ENCODE results near the gene CAMK2G. TPM values are rescaled to one million over a fixed set of nuclear protein-coding genes. Genes with fewer than 3 reads are reported as not detected.

CAMK2G gene
- total and polyA plus RNA-seq, 4 donors: 6.8 to 18.3 (median 9.9) TPM

GRCh38 chr10:73765066-73765465 lies 109.3 kb downstream of the CAMK2G start:
- Histone ChIP-seq H3K36me3 (ENCODE audit: control insufficient read depth in 4 of 4, insufficient read depth in 3 of 4, low read depth in 1 of 4, low read length in 3 of 4) (peaks cover 35 to 94% (median 79%) of the 10 kb centered on the region in 4 donors), H3K9me3 (ENCODE audit: control insufficient read depth in 4 of 4, low read length in 3 of 4) (no peaks in the 10 kb centered on the region), H3K4me1 (ENCODE audit: control insufficient read depth in 4 of 4, insufficient read depth in 4 of 4, low read length in 3 of 4) (no peaks in the 10 kb centered on the region), H3K27ac (ENCODE audit: low read depth in 1 of 2, low read length in 2 of 2) (no peak overlapping the region), H3K4me3 (ENCODE audit: low read depth in 1 of 3, low read length in 3 of 3) (no peak overlapping the region), H3K27me3 (ENCODE audit: control insufficient read depth in 4 of 4, insufficient read depth in 4 of 4, low read length in 3 of 4) (no peaks in the 10 kb centered on the region), H3K9ac (ENCODE audit: low read depth in 1 of 2, low read length in 2 of 2) (no peak overlapping the region)
- 91% methylated on average over 6 of the region's 6 CpGs for WGBS
- DNase-seq (ENCODE audit: low spot score): no peak
- TF ChIP-seq EGR1 (IDR thresholded peaks at IDR 0.05; ENCODE audit: low read depth in 2 of 2): no peak
- no peak for TF ChIP-seq HNF4A (conservative IDR thresholded peaks at IDR 0.05)
- TF ChIP-seq, protein P1, sequence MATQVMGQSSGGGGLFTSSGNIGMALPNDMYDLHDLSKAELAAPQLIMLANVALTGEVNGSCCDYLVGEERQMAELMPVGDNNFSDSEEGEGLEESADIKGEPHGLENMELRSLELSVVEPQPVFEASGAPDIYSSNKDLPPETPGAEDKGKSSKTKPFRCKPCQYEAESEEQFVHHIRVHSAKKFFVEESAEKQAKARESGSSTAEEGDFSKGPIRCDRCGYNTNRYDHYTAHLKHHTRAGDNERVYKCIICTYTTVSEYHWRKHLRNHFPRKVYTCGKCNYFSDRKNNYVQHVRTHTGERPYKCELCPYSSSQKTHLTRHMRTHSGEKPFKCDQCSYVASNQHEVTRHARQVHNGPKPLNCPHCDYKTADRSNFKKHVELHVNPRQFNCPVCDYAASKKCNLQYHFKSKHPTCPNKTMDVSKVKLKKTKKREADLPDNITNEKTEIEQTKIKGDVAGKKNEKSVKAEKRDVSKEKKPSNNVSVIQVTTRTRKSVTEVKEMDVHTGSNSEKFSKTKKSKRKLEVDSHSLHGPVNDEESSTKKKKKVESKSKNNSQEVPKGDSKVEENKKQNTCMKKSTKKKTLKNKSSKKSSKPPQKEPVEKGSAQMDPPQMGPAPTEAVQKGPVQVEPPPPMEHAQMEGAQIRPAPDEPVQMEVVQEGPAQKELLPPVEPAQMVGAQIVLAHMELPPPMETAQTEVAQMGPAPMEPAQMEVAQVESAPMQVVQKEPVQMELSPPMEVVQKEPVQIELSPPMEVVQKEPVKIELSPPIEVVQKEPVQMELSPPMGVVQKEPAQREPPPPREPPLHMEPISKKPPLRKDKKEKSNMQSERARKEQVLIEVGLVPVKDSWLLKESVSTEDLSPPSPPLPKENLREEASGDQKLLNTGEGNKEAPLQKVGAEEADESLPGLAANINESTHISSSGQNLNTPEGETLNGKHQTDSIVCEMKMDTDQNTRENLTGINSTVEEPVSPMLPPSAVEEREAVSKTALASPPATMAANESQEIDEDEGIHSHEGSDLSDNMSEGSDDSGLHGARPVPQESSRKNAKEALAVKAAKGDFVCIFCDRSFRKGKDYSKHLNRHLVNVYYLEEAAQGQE (IDR thresholded peaks at IDR 0.05): no peak
- TF ChIP-seq ATF3 (IDR thresholded peaks at IDR 0.05): no peak
- no peak for TF ChIP-seq TAF1 (conservative IDR thresholded peaks at IDR 0.05)
- TF ChIP-seq SP1 (IDR thresholded peaks at IDR 0.05): no peak
- no peak for TF ChIP-seq RXRA (IDR thresholded peaks at IDR 0.05)
- TF ChIP-seq, protein P2, sequence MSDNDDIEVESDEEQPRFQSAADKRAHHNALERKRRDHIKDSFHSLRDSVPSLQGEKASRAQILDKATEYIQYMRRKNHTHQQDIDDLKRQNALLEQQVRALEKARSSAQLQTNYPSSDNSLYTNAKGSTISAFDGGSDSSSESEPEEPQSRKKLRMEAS (IDR thresholded peaks at IDR 0.05): no peak
- no peak for TF ChIP-seq NR2F2 (IDR thresholded peaks at IDR 0.05)
- no peak for TF ChIP-seq CTCF (IDR thresholded peaks at IDR 0.05; ENCODE audit: low read depth, low read length, missing input control)
- no peak for TF ChIP-seq YY1 (IDR thresholded peaks at IDR 0.05)
- TF ChIP-seq FOXA1 (IDR thresholded peaks at IDR 0.05): no peak
- TF ChIP-seq HNF4G (IDR thresholded peaks at IDR 0.05): no peak
- TF ChIP-seq, protein P3, sequence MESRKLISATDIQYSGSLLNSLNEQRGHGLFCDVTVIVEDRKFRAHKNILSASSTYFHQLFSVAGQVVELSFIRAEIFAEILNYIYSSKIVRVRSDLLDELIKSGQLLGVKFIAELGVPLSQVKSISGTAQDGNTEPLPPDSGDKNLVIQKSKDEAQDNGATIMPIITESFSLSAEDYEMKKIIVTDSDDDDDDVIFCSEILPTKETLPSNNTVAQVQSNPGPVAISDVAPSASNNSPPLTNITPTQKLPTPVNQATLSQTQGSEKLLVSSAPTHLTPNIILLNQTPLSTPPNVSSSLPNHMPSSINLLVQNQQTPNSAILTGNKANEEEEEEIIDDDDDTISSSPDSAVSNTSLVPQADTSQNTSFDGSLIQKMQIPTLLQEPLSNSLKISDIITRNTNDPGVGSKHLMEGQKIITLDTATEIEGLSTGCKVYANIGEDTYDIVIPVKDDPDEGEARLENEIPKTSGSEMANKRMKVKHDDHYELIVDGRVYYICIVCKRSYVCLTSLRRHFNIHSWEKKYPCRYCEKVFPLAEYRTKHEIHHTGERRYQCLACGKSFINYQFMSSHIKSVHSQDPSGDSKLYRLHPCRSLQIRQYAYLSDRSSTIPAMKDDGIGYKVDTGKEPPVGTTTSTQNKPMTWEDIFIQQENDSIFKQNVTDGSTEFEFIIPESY (IDR thresholded peaks at IDR 0.05): no peak
- no peak for TF ChIP-seq FOXA2 (IDR thresholded peaks at IDR 0.05)

DNA sequence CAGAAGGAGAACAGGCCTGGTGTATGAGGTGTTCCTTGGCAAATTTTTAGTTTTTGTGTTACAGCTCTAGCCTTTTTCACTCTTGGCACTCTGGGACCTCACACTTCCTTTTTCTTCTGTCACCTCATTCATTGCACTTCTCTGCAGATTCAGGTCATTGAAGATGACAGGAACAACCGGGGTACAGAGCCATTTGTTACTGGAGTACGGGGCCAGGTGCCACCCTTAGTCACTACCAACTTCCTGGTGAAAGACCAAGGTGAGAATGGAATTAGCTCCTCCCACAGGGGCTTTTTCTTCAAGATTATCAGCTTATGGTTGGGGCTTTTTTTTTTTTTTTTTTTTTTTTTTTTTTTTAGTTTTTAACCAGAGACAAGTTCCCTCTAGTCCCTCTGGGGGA lies 111.0 kb downstream of the CAMK2G start:
- no peak for DNase-seq (ENCODE audit: low spot score)
- H3K9me3 ChIP-seq (ENCODE audit: control insufficient read depth in 4 of 4, low read length in 3 of 4): no peaks in the 10 kb centered on the region
- TF ChIP-seq HNF4A (conservative IDR thresholded peaks at IDR 0.05) (no peak), RXRA (IDR thresholded peaks at IDR 0.05) (no peak), TAF1 (conservative IDR thresholded peaks at IDR 0.05) (no peak), EGR1 (IDR thresholded peaks at IDR 0.05; ENCODE audit: low read depth in 2 of 2) (no peak), NR2F2 (IDR thresholded peaks at IDR 0.05) (no peak), FOXA2 (IDR thresholded peaks at IDR 0.05) (no peak), ATF3 (IDR thresholded peaks at IDR 0.05) (no peak)
- TF ChIP-seq, protein P3 (IDR thresholded peaks at IDR 0.05): no peak
- TF ChIP-seq, protein P1 (IDR thresholded peaks at IDR 0.05): no peak
- peaks cover 30 to 92% (median 72%) of the 10 kb centered on the region in 4 donors for H3K36me3 ChIP-seq (ENCODE audit: control insufficient read depth in 4 of 4, insufficient read depth in 3 of 4, low read depth in 1 of 4, low read length in 3 of 4)
- H3K27ac ChIP-seq (ENCODE audit: low read depth in 1 of 2, low read length in 2 of 2): no peak overlapping the region
- no peak overlapping the region for H3K4me3 ChIP-seq (ENCODE audit: low read depth in 1 of 3, low read length in 3 of 3)
- H3K4me1 ChIP-seq (ENCODE audit: control insufficient read depth in 4 of 4, insufficient read depth in 4 of 4, low read length in 3 of 4): no peaks in the 10 kb centered on the region
- no peak overlapping the region for H3K9ac ChIP-seq (ENCODE audit: low read depth in 1 of 2, low read length in 2 of 2)
- 89% methylated on average over 2 of the region's 2 CpGs for WGBS
- H3K27me3 ChIP-seq (ENCODE audit: control insufficient read depth in 4 of 4, insufficient read depth in 4 of 4, low read length in 3 of 4): no peaks in the 10 kb centered on the region
